Esophagus muscularis mucosa (tissue), 4 donors: ENCODE measurements around the gene PRORP. TPM values are rescaled to one million over a fixed set of nuclear protein-coding genes. Genes with fewer than 3 reads are reported as not detected.

Experiments
- DNase-seq: peaks from one replicate; pipeline ENCODE4 v3.0.0-alpha.2; 2017; ENCODE audit errors: extremely low spot score
- H3K27ac ChIP-seq, 4 donors: fragments of 200-600 bp; sonication (generic); replicated peaks in 1 of 4; 1 replicate in 3 of 4; 2 replicates in 1 of 4; pipeline ENCODE4 v1.5.1; 2016 to 2019; ENCODE audit warnings: mild to moderate bottlenecking in 1 of 4
- H3K27me3 ChIP-seq, 4 donors: fragments of 200-600 bp; sonication (generic); one replicate each; pipeline versions ENCODE4 v1.5.1 to v1.6.0; 2016 to 2019
- H3K36me3 ChIP-seq, 4 donors: fragments of 200-600 bp; sonication (generic); one replicate each; pipeline ENCODE4 v1.5.1; 2016 to 2019
- H3K4me1 ChIP-seq, 4 donors: fragments of 200-600 bp; sonication (generic); one replicate each; pipeline ENCODE4 v1.5.1; 2016 to 2019
- H3K4me3 ChIP-seq, 4 donors: fragments of 200-600 bp; sonication (generic); 1 replicate in 2 of 4; 2 replicates in 2 of 4; pipeline ENCODE4 v1.5.1; 2016 to 2019; ENCODE audit warnings: mild to moderate bottlenecking in 4 of 4, moderate library complexity in 1 of 4
- H3K9me3 ChIP-seq, 4 donors: fragments of 200-600 bp; sonication (generic); 1 replicate in 3 of 4; 2 replicates in 1 of 4; pipeline ENCODE4 v1.5.1; 2016 to 2019
- CTCF ChIP-seq, 3 experiments: fragments of 200-600 bp in 2 of 3; fragments of 450-650 bp in 1 of 3; sonication (generic) in 2 of 3; IDR thresholded peaks; one replicate each; pipeline ENCODE4 v1.5.1; 2017 to 2019; ENCODE audit warnings: antibody characterized with exemption in 3 of 3, mild to moderate bottlenecking in 2 of 3, moderate library complexity in 1 of 3
- EP300 ChIP-seq: sonication (generic); formaldehyde crosslinking; IDR thresholded peaks from one replicate; pipeline ENCODE4 v1.6.1; 2017; ENCODE audit warnings: antibody characterized with exemption
- POLR2A ChIP-seq: fragments of 450-650 bp; IDR thresholded peaks from one replicate; pipeline ENCODE4 v1.6.1; 2017; ENCODE audit warnings: antibody characterized with exemption, moderate library complexity, mild to moderate bottlenecking, low read depth
- POLR2AphosphoS5 ChIP-seq, 2 donors: sonication (generic); formaldehyde crosslinking; IDR thresholded peaks; one replicate each; pipeline ENCODE4 v1.6.1; 2017; ENCODE audit warnings: antibody characterized with exemption in 2 of 2
- WGBS: methylation state at CpG from one replicate; pipeline ENCODE4 v1.1.5; 2018; 5-methylcytosine and 5-hydroxymethylcytosine counted together
- intact Hi-C: fragments of 100-400 bp; cut with DNase I; formaldehyde crosslinking; loops from one replicate; pipeline ENCODE4 v1.15.1; 2023
- total RNA-seq, 4 donors: library from RNA; depleted of rRNA; stranded (reverse); fragments of >200 nt; gene quantifications; one replicate each; pipeline versions ENCODE4 v1.1.0 to v1.2.1, GENCODE V29; 2016

PRORP gene
- total RNA-seq, 4 donors from 2014 or later = 9.6 to 20.0 (median 17.3) TPM

GRCh38 chr14:35121026-35121886 lies 1.1 kb upstream of the PRORP start:
- no peaks in the 10 kb centered on the region for H3K9me3 ChIP-seq
- H3K4me3 ChIP-seq = peak overlapping the region; percentile 69 to 78 (median 71)
- intact Hi-C loops = loop anchor here (5.0 kb wide), 2 partner anchors 69 to 139 kb away; partner anchors contain the start of gene SRP54
- no peak for TF ChIP-seq POLR2AphosphoS5 (IDR thresholded peaks at IDR 0.05)
- no peak for TF ChIP-seq EP300
- TF ChIP-seq CTCF (IDR thresholded peaks at IDR 0.05) = peak in 1 of 3 experiments; percentile 1
- WGBS = 21% methylated on average over 29 of the region's 34 CpGs
- peak overlapping the region; percentile 90 to 95 (median 95) for H3K27ac ChIP-seq
- no peaks in the 10 kb centered on the region for H3K27me3 ChIP-seq
- peaks cover 17 to 65% (median 48%) of the 10 kb centered on the region in 4 donors for H3K4me1 ChIP-seq
- no peak for DNase-seq
- peaks cover 0 to 4% (median 3%) of the 10 kb centered on the region in 4 donors for H3K36me3 ChIP-seq

GRCh38 chr14:35122696-35123387 lies 490 bp downstream of the PRORP start:
- WGBS = 7% methylated on average over 16 of the region's 23 CpGs
- H3K27me3 ChIP-seq = no peaks in the 10 kb centered on the region
- intact Hi-C loops = loop anchor here (5.0 kb wide), 2 partner anchors 71 to 141 kb away; partner anchors contain the start of gene SRP54
- TF ChIP-seq EP300 (no peak), POLR2AphosphoS5 (IDR thresholded peaks at IDR 0.05) (no peak), CTCF (IDR thresholded peaks at IDR 0.05) (no peak), POLR2A (no peak)
- peaks cover 17 to 57% (median 45%) of the 10 kb centered on the region in 4 donors for H3K4me1 ChIP-seq
- no peaks in the 10 kb centered on the region for H3K9me3 ChIP-seq
- peak overlapping the region; percentile 90 to 95 (median 95) for H3K27ac ChIP-seq
- H3K36me3 ChIP-seq = peaks cover 0 to 4% (median 0%) of the 10 kb centered on the region in 4 donors
- DNase-seq = no peak
- peak overlapping the region; percentile 69 to 78 (median 71) for H3K4me3 ChIP-seq

DNA sequence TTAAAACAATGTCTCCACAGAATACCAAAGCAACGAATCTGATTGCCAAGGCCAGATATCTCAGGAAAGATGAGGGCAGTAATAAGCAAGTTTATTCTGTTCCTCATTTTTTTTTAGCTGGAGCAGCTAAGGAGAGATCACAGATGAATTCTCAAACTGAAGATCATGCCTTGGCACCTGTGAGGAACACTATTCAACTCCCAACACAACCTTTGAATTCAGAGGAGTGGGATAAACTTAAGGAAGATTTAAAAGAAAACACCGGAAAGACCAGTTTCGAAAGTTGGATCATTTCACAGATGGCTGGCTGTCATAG lies 994 bp downstream of the PRORP start:
- WGBS = 37% methylated on average over 3 of the region's 3 CpGs

DNA sequence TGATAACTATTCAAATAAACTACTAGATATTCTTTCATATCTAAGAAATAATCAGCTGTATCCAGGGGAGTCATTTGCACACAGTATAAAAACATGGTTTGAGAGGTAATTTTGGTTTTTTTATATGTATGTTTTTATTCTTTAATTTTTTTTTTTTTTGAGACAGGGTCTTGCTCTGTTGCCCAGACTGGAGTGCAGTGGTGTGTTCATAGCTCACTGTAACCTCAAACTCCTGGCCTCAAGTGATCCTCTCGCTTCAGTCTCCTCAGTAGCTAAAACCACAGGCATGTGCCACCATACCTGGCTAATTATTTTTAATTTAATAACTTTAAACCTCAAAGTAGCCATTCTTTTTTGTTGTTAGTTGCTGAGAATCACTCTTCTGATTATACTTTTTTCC lies 1.8 kb downstream of the PRORP start:
- no peak overlapping the region for H3K27ac ChIP-seq
- peaks cover 0 to 4% (median 0%) of the 10 kb centered on the region in 4 donors for H3K36me3 ChIP-seq
- WGBS = 95% methylated on average over 1 of the region's 1 CpG
- TF ChIP-seq POLR2AphosphoS5 (IDR thresholded peaks at IDR 0.05) (no peak), POLR2A (no peak), EP300 (no peak), CTCF (IDR thresholded peaks at IDR 0.05) (no peak)
- no peaks in the 10 kb centered on the region for H3K9me3 ChIP-seq
- intact Hi-C loops = loop anchor here (5.0 kb wide), 2 partner anchors 72 to 142 kb away; partner anchors contain the start of gene SRP54
- no peak overlapping the region for H3K4me3 ChIP-seq
- DNase-seq = no peak
- no peaks in the 10 kb centered on the region for H3K27me3 ChIP-seq
- peaks cover 17 to 46% (median 35%) of the 10 kb centered on the region in 4 donors for H3K4me1 ChIP-seq

More for the DNA sequence above, 994 bp downstream of the PRORP start:
- H3K9me3 ChIP-seq = no peaks in the 10 kb centered on the region
- intact Hi-C loops = loop anchor here (5.0 kb wide), 2 partner anchors 71 to 141 kb away; partner anchors contain the start of gene SRP54
- H3K36me3 ChIP-seq = peaks cover 0 to 4% (median 0%) of the 10 kb centered on the region in 4 donors
- H3K4me3 ChIP-seq = peak overlapping the region; percentile 69 to 78 (median 71)
- no peak for DNase-seq
- H3K4me1 ChIP-seq = peaks cover 17 to 53% (median 41%) of the 10 kb centered on the region in 4 donors
- TF ChIP-seq POLR2A = no peak
- peak overlapping the region; percentile 90 to 95 (median 95) for H3K27ac ChIP-seq
- no peaks in the 10 kb centered on the region for H3K27me3 ChIP-seq
